ENCODE results near the gene ERCC2.

The ERCC2 gene

GRCh38 chr19:45391871-45392665 is 21.7 kb upstream of the ERCC2 start:
- no peak overlapping the region for H2AK5ac ChIP-seq (ENCODE audit: low read length, severe bottlenecking)
- H4K91ac ChIP-seq (ENCODE audit: low read length): no peak overlapping the region
- H2BK12ac ChIP-seq (ENCODE audit: low read length in 2 of 2): no peak overlapping the region
- H3K4ac ChIP-seq (ENCODE audit: low read depth in 1 of 2, low read length in 2 of 2): no peak overlapping the region
- no peaks in the 10 kb centered on the region for H3K9me3 ChIP-seq (ENCODE audit: control insufficient read depth, low read length)
- H3K14ac ChIP-seq (ENCODE audit: low read length in 2 of 2): no peak overlapping the region
- H4K8ac ChIP-seq (ENCODE audit: low read length): no peak overlapping the region
- H2BK120ac ChIP-seq (ENCODE audit: low read depth, low read length): no peak overlapping the region
- no peak overlapping the region for H3K9ac ChIP-seq (ENCODE audit: low read length)
- H3K36me3 ChIP-seq (ENCODE audit: control insufficient read depth in 1 of 2, insufficient read depth in 2 of 2, low read depth in 1 of 2, low read length in 2 of 2): peaks cover 0 to 38% of the 10 kb centered on the region in 2 experiments
- H2AFZ ChIP-seq (ENCODE audit: low read depth, low read length): no peak overlapping the region
- H2BK15ac ChIP-seq (ENCODE audit: low read depth, poor library complexity, severe bottlenecking): no peak overlapping the region
- no peak overlapping the region for H3K4me2 ChIP-seq (ENCODE audit: low read length, poor library complexity, severe bottlenecking)
- peaks cover 1% of the 10 kb centered on the region for H3K79me1 ChIP-seq (replicated peaks; ENCODE audit: low read length, poor library complexity, severe bottlenecking)
- H3K4me3 ChIP-seq (ENCODE audit: insufficient read depth in 1 of 2, low read depth in 1 of 2, low read length in 2 of 2): no peak overlapping the region
- no peak overlapping the region for H3K18ac ChIP-seq (ENCODE audit: low read depth in 1 of 2, low read length in 2 of 2)
- WGBS: 95% methylated on average over 20 of the region's 21 CpGs
- H3K27ac ChIP-seq (ENCODE audit: low read length, poor library complexity, severe bottlenecking): no peak overlapping the region
- no peaks in the 10 kb centered on the region for H3K4me1 ChIP-seq (ENCODE audit: control insufficient read depth, insufficient read depth, low read depth, low read length)
- no peak overlapping the region for H2BK5ac ChIP-seq (ENCODE audit: low read depth, low read length, poor library complexity, severe bottlenecking)
- no peak for DNase-seq
- no peaks in the 10 kb centered on the region for H3K27me3 ChIP-seq (ENCODE audit: control insufficient read depth in 1 of 2, insufficient read depth in 1 of 2, low read length in 2 of 2)
- H3K23ac ChIP-seq (ENCODE audit: low read length in 2 of 2): no peak overlapping the region

- Histone ChIP-seq H3K36me3 (ENCODE audit: control insufficient read depth in 1 of 2, insufficient read depth in 2 of 2, low read depth in 1 of 2, low read length in 2 of 2) (peaks cover 0 to 31% of the 10 kb centered on the region in 2 experiments), H3K4me3 (ENCODE audit: insufficient read depth in 1 of 2, low read depth in 1 of 2, low read length in 2 of 2) (no peak overlapping the region), H2BK5ac (ENCODE audit: low read depth, low read length, poor library complexity, severe bottlenecking) (no peak overlapping the region), H3K27me3 (ENCODE audit: control insufficient read depth in 1 of 2, insufficient read depth in 1 of 2, low read length in 2 of 2) (peaks cover 0 to under 1% of the 10 kb centered on the region in 2 experiments), H3K4me2 (ENCODE audit: low read length, poor library complexity, severe bottlenecking) (no peak overlapping the region), H2AFZ (ENCODE audit: low read depth, low read length) (no peak overlapping the region), H2BK15ac (ENCODE audit: low read depth, poor library complexity, severe bottlenecking) (no peak overlapping the region), H3K14ac (ENCODE audit: low read length in 2 of 2) (no peak overlapping the region), H3K79me1 (replicated peaks; ENCODE audit: low read length, poor library complexity, severe bottlenecking) (no peaks in the 10 kb centered on the region), H3K4ac (ENCODE audit: low read depth in 1 of 2, low read length in 2 of 2) (no peak overlapping the region), H2AK5ac (ENCODE audit: low read length, severe bottlenecking) (no peak overlapping the region), H2BK12ac (ENCODE audit: low read length in 2 of 2) (no peak overlapping the region), H2BK120ac (ENCODE audit: low read depth, low read length) (no peak overlapping the region), H3K18ac (ENCODE audit: low read depth in 1 of 2, low read length in 2 of 2) (no peak overlapping the region), H3K27ac (ENCODE audit: low read length, poor library complexity, severe bottlenecking) (no peak overlapping the region), H4K91ac (ENCODE audit: low read length) (no peak overlapping the region), H3K9me3 (ENCODE audit: control insufficient read depth, low read length) (no peaks in the 10 kb centered on the region), H4K8ac (ENCODE audit: low read length) (no peak overlapping the region), H3K9ac (ENCODE audit: low read length) (no peak overlapping the region), H3K4me1 (ENCODE audit: control insufficient read depth, insufficient read depth, low read depth, low read length) (no peaks in the 10 kb centered on the region), H3K23ac (ENCODE audit: low read length in 2 of 2) (no peak overlapping the region)
- 74% methylated on average over 2 of the region's 3 CpGs for WGBS
- peak; percentile 33 for DNase-seq
Measured at GRCh38 chr19:45391346-45391745, 21.0 kb upstream of the ERCC2 start.

GRCh38 chr19:45385392-45386221 is 15.2 kb upstream of the ERCC2 start:
- Histone ChIP-seq H3K79me1 (replicated peaks; ENCODE audit: low read length, poor library complexity, severe bottlenecking) (no peaks in the 10 kb centered on the region), H2AFZ (ENCODE audit: low read depth, low read length) (no peak overlapping the region), H2BK12ac (ENCODE audit: low read length in 2 of 2) (no peak overlapping the region), H3K18ac (ENCODE audit: low read depth in 1 of 2, low read length in 2 of 2) (no peak overlapping the region), H3K23ac (ENCODE audit: low read length in 2 of 2) (no peak overlapping the region), H2BK5ac (ENCODE audit: low read depth, low read length, poor library complexity, severe bottlenecking) (no peak overlapping the region), H4K91ac (ENCODE audit: low read length) (peak overlapping the region; percentile 43), H4K8ac (ENCODE audit: low read length) (no peak overlapping the region), H2BK120ac (ENCODE audit: low read depth, low read length) (no peak overlapping the region), H3K14ac (ENCODE audit: low read length in 2 of 2) (no peak overlapping the region), H3K9me3 (ENCODE audit: control insufficient read depth, low read length) (no peaks in the 10 kb centered on the region), H3K36me3 (ENCODE audit: control insufficient read depth in 1 of 2, insufficient read depth in 2 of 2, low read depth in 1 of 2, low read length in 2 of 2) (peaks cover 0 to 12% of the 10 kb centered on the region in 2 experiments), H2AK5ac (ENCODE audit: low read length, severe bottlenecking) (no peak overlapping the region), H2BK15ac (ENCODE audit: low read depth, poor library complexity, severe bottlenecking) (no peak overlapping the region), H3K4me1 (ENCODE audit: control insufficient read depth, insufficient read depth, low read depth, low read length) (peaks cover 11% of the 10 kb centered on the region), H3K4ac (ENCODE audit: low read depth in 1 of 2, low read length in 2 of 2) (no peak overlapping the region), H3K27ac (ENCODE audit: low read length, poor library complexity, severe bottlenecking) (no peak overlapping the region), H3K9ac (ENCODE audit: low read length) (no peak overlapping the region), H3K4me3 (ENCODE audit: insufficient read depth in 1 of 2, low read depth in 1 of 2, low read length in 2 of 2) (peak overlapping the region in 1 of 2 experiments; percentile 61), H3K4me2 (ENCODE audit: low read length, poor library complexity, severe bottlenecking) (no peak overlapping the region), H3K27me3 (ENCODE audit: control insufficient read depth in 1 of 2, insufficient read depth in 1 of 2, low read length in 2 of 2) (peaks cover 16% of the 10 kb centered on the region in 2 experiments)
- 32% methylated on average over 65 of the region's 75 CpGs for WGBS
- no peak for DNase-seq

- no peaks in the 10 kb centered on the region for H3K9me3 ChIP-seq (ENCODE audit: control insufficient read depth, low read length)
- no peak overlapping the region for H3K27ac ChIP-seq (ENCODE audit: low read length, poor library complexity, severe bottlenecking)
- H3K79me1 ChIP-seq (replicated peaks; ENCODE audit: low read length, poor library complexity, severe bottlenecking): no peaks in the 10 kb centered on the region
- no peak overlapping the region for H3K4ac ChIP-seq (ENCODE audit: low read depth in 1 of 2, low read length in 2 of 2)
- no peak overlapping the region for H3K4me2 ChIP-seq (ENCODE audit: low read length, poor library complexity, severe bottlenecking)
- no peak for DNase-seq
- H3K4me1 ChIP-seq (ENCODE audit: control insufficient read depth, insufficient read depth, low read depth, low read length): peaks cover 11% of the 10 kb centered on the region
- no peak overlapping the region for H2BK5ac ChIP-seq (ENCODE audit: low read depth, low read length, poor library complexity, severe bottlenecking)
- no peak overlapping the region for H4K8ac ChIP-seq (ENCODE audit: low read length)
- no peak overlapping the region for H3K14ac ChIP-seq (ENCODE audit: low read length in 2 of 2)
- 97% methylated on average over 29 of the region's 29 CpGs for WGBS
- H2BK12ac ChIP-seq (ENCODE audit: low read length in 2 of 2): no peak overlapping the region
- no peak overlapping the region for H2AK5ac ChIP-seq (ENCODE audit: low read length, severe bottlenecking)
- no peak overlapping the region for H3K9ac ChIP-seq (ENCODE audit: low read length)
- H3K23ac ChIP-seq (ENCODE audit: low read length in 2 of 2): no peak overlapping the region
- peaks cover 16% of the 10 kb centered on the region in 2 experiments for H3K27me3 ChIP-seq (ENCODE audit: control insufficient read depth in 1 of 2, insufficient read depth in 1 of 2, low read length in 2 of 2)
- no peak overlapping the region for H3K18ac ChIP-seq (ENCODE audit: low read depth in 1 of 2, low read length in 2 of 2)
- no peak overlapping the region for H2AFZ ChIP-seq (ENCODE audit: low read depth, low read length)
- peak overlapping the region; percentile 26 for H2BK15ac ChIP-seq (ENCODE audit: low read depth, poor library complexity, severe bottlenecking)
- no peak overlapping the region for H4K91ac ChIP-seq (ENCODE audit: low read length)
- peaks cover 0 to 12% of the 10 kb centered on the region in 2 experiments for H3K36me3 ChIP-seq (ENCODE audit: control insufficient read depth in 1 of 2, insufficient read depth in 2 of 2, low read depth in 1 of 2, low read length in 2 of 2)
- no peak overlapping the region for H3K4me3 ChIP-seq (ENCODE audit: insufficient read depth in 1 of 2, low read depth in 1 of 2, low read length in 2 of 2)
- no peak overlapping the region for H2BK120ac ChIP-seq (ENCODE audit: low read depth, low read length)
Measured at GRCh38 chr19:45382426-45382825, 12.1 kb upstream of the ERCC2 start.

Data from mesenchymal stem cell (in vitro differentiated cells and primary cell).